ENCODE measurements around the gene DLST.
A peak's percentile ranks its signal among the peaks of the same experiment; 100 is the strongest.

Gene DLST

DNA sequence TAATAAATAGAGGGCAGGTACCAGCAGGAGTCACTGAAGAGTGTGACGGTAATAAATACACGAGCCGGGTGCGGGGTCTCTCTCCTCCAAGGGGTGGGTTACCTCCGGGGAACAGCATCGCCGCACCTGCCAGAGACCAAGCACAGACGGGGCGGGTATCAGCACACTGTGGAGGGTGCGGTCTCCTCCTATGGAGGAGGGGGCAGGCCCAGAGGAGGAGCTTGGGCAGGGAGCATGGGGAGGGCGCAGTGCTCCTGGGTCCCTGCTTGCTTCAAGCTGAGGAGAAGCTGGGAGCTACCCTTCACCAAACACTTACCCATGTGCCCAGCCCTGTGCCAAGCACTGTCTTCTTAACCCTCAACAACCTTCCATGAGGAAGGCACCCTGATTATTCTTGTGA, 60.9 kb downstream of the DLST start:
- DNase-seq: peak; percentile 45

DNA sequence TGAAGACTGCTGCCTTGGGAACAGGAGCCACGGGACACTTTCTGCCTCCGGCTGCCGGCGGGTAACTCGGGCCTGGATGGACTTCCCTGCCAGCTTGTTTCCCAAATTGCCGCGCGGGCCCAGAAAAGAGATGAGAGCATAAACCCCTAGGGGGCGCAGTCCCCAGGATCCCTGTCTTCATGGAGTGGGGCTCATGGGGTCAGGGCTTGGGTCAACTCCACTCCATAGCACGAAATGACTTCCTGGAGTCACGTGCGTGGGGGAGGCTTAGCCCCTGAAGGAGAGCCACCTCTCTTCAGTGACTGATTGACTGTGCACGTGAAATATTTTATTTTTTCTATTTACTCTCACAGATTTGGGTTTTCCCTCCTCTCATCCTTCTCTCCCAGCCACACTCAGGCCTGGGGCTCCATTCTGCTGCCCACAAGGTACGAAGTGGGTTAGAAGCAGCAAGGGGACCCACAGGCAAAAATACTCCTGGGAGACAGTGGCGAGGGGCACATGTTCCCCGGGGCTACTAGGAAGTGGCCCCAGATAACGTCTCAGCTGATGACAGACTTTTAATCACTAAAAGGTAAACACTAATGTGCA, 63.6 kb downstream of the DLST start:
- peak; percentile 56 for DNase-seq

DNA sequence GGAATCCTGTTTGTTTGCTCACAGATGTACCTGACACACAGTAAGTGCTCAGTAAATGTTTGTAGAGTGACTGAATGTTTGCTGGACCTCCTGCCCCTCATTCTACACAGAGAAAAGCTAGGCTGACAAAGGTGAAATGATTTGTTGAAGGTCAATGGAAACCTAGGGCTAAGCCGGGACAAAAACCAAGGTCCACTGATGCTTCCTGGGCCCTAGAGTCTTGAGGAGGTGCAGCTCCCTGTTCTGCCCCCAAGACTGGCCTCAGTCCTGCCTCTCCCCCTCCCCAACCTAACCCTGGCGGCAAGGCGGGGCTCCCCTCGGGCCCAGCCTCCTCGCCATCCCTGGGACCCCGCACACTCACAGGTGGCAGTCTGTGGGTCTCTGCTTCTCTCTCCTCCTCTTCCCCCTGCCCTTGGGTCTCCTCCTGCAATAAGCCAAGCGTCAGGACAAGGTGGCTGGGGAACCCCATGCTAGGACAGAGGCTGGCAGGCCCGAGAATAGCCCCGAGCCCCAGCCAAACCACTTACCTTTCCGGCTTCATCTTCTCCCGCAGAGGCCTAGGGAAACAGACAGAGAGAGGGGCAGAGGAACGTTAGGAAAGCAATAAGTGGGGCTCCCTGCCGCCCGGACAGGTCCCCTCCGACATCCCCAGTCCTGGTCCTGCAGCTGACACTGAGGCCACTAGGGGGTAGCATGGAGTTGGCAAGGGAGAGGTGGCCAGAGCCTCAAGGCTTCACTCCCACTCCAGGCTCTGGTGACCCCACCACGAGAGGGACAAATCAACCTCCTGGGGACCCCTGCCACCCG, 64.3 kb downstream of the DLST start:
- peak; percentile 86 for DNase-seq

DNA sequence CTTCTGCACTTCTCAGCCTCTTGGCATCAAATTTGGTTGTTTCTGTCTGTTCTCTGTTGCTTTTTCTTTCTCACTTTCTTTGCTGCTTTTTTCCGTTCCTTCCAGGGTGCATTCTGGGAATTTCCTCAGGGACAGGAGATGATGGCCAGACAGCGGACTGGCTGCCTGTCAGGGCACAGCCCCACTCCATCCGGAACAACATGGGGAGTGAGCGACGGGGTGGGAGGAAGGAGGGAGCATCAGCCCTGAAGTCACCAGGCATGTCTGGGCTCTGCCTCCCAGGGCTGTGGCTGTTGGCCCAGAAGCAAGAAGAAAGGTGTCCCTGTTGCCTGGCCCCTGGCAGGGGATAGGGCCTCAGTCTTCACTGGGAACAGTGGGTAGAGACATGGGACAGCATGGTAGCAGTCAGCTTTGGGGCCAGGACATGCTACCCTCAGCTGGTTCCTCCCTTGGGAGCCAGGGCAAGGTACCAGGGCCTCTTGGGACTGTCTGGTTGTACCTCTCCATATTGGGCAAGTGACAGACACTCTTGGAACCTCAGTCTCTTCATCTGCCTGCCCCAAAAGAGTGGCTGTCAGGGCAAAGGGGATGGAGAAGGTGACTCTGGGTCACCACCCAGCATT, 65.1 kb downstream of the DLST start:
- no peak for DNase-seq

DNA sequence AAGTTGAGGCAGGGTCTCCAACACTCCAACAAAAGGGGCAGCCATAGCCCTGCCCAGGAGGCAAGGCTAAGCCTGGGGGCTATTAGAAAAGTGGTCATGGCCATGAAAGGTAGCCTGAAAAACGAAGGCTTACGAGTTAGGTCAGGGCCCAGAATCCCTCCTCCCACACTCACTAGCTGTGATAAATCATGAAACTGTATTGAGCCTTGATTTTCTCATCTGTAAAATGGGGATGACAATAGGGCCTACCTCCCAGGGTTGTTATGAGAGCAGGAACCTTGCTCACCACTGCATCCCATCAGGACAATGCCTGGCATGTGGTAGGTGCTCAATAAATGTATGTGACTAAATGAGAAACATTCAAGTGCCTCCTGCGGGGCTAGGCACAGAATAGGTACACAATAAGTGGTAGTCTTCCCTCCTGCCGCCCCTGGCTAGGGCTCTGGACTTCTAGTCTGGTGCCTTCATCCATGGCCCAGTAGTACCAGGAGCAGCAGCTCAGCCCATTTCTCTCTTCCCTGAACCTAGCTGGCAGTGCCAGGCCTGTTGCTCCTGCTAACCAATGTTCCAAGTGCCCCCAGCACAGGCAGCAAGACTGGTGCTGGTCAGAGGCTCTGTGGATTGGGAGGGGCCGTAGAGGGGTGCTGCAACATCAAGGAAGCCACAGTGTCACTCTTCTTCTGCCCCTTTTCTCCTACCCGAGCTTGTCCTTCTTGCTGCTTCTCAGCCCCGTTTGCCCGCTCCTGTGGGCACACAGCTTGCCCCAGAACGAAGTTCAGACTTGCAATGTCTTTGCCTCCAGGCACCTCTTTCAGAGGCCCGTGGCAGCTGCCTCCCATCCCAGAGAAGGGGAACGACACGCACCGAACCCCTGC, 65.9 kb downstream of the DLST start:
- DNase-seq: no peak

DNA sequence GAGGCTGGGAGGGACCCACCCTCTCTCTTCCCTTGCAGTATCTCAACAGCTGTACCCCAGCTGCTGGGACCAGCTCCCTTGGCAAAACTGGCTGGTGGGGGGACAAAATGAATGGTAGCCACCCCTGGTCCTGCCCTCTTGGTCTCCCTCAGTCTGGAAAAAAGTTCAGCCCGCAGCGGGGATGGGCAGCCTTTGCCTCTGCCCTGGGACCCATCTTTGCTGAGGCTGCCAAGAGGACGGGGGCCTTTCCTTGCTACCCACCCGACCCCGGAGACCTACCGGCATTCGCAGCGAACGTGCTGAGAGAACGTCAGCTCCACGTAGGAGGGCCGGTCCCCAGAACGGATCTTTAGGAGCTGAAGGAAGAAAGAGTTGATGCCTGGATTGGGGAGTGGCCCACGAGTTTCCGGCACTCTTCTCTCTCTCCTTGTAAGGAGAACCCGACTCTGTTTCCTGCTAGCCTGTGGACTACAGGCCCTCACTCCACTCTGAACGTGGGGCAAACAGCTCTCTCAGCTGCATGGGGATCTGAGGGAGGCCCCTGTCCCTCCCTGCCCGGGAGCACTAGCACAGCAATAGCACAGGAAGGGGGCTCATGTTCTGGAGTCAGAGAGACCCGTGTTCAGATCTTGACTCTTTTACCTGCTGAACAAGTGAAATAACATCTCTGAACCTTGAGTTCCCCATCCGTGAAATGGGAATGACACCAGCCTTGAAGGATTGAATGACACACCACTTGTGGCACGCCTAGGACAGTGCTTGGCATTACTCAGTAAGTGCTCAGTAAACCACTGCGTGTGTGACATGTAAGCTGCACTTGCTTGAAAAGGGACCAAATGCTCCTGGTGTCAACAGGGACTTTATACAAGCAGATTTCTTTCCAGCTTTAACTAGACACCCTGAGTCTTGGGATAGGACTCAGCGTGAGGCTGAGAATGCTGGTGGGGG, 66.8 kb downstream of the DLST start:
- no peak for DNase-seq

DNA sequence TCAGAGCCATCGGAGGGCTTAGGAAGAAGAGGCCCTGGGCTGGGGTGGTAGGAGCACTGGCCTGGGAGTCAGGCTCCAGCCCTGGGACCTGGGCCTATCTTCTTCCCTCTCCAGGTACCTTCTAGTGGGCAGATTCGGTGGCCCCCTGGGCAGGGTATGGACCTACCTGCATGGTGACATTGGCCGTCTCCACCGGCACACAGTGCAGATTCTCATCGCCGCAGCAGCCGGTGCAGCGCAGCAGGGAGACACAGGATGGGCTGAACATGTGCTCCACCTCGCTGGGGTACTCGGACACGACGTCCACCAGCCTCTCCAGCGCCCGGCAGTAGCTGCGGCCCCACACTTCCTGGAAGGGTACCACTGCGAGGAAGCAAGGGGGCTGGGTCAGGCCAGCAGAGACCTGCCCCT, 67.5 kb downstream of the DLST start:
- DNase-seq: no peak

DNA sequence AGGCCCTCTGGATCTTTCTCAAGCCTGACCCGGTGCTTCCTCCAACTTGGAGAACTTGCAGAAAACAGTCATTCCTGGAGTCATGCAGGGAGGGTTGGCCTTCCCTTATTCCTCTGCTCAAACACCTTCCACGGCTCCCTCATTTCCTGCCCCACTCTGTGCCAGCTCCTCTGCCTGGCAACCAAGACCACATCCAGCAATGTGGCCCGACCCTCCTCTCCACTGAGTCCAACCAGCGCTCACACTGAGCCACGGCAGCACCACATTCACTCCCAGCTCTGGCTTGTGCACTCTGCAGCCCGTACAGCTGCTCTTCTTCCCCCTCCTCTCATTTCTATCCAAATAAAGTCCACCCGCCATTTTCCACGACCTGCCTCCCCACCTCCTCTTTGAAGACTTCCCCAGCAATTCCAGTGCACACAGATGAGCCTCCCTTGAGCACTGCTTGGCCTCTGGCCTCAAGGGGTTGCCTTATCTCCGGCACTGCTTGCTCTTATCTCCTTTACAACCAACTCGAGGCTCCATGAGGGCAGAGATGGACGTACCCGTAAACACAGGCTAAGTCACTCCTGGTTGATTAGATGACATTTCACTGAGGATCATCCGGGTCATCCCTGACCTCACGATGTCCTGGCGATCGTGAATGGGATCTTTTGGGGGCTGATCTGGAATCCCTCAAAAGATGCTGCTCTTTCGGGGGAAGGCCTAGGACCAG, 68.3 kb downstream of the DLST start:
- DNase-seq: no peak

DNA sequence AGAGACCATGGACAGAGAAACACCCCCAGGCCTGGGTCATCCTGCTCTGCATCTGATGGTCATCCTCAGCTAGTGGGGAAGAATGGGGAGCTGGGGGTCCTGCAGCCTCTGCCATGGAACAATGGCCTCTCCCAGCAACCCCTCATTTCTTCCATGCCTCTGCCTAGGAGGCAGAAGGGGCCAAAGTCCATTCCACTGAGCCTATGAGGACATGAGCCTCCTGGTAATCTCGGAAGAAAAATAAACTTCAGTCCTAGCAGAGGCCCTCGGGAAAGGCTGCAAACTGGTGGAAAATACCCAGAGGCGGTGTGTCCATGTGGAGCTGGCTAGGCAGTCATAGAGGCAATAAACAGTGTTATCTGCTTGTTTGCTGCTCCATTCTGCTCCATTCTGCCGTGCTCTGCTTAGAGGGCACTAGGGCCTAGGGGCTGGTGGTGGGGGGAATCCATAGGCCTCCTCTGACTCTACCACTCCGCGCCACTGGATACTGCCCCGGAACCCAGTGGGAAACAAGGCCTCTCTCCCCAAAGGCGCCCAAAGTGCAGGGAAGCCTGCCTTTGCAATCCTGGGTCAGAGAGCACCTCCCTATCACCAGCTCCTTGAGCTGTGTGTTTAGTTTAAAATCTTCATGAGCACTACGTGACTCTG, 69.2 kb downstream of the DLST start:
- no peak for DNase-seq

DNA sequence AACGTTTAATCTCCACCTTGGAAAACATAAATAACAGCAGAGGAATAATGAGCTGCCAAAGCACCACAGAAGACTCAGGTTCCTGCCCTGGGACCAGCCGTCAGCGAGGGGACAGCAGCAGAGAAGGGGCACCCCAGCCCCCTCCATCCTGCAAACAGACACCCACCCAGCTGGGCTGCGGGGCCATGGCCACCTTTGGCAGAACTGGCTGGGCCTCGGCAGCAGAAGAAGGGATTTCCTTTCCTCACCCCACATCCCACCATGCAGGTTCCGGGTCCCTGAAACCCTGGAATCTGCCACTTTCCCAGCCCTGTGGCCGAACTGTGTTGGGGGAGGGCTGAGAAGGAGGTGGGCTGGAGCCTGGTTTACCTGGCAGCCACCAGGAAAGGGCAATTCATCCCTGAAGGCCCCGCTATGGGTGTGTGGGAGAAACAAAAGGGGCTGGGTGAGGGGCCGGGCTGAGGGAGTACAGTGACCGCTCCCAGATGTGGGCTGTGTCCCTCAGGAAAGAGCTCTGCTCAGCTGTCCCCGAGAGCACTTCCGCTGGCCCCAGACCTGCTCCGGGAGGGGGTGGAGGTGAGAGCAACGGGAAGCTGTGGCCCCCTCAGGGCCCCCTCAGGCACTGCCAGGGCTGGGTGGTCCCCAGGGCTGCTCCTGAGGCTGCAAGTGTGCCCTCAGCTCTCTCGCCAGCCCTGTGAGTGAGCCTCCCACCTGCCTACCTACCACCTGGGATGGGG, 69.9 kb downstream of the DLST start:
- DNase-seq: no peak

DNA sequence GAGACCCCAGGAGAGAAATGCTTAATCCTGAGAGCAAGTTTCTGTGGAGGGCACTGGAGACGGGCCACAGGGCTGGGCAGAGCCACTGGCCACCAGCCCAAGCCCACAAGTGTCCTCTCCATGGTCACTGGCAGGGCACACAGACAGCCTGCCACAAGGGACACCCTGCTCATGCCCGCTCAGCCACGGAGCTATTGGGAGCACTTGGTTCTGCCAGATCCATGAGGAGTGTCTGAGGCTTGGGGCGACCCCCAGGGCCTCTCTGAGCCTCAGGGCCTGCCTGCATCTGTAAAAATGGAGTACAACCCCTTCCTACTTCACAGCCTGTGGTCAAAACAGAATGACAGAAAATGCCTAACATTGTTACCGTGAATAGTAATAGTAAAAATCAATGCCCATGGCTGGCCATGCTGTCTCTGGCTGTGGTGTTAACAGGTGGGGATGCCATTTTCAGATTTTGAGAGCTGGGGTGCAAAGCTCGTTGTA, 70.5 kb downstream of the DLST start:
- DNase-seq: no peak

DNA sequence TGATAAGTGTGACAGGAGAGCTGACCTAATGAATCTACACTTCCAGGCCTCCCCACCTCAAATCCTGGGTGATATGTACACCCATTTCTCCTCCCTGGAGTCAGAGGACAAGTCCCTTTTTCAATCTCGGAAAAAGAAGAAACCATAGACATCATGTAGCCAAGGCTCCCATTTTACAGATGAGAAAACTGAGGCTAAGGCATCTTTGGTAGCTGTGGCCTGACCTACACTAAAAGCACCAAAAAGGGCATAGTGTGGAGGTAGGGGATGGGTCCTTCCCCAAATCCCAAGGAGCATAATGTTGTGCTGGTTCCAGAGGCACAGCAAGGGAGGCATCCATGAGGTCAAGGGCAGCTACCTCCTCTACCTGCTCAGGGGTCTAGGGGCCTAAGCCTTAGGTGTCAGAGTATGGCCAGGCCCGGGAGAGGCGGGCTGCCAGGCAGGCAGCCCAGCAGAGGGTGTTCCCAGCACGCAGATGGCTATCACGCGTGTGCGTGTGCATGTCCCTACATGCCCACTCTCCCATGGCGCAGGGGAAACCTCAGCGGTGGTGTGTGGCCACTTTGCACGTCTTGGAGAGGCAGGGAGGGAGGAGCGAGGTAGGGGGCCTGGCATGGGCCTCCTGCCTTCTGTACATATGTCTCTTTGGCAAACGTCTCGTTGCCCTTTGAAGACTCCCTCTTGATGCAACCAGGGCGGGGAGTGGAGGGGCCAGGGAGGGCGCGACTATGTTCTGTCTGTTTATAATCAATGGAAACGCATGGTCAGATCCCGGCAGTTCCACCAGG, 71.2 kb downstream of the DLST start:
- DNase-seq: no peak
